Kidney epithelial cell (primary cell): ENCODE results near the gene RBCK1. TPM values are rescaled to one million over a fixed set of nuclear protein-coding genes. Genes with fewer than 3 reads are reported as not detected.

Experiments used
- DNase-seq: peaks from one replicate; pipeline ENCODE4 v3.0.0-alpha.2; 2010; ENCODE audit warnings: low read depth
- H3K27me3 ChIP-seq: 2 replicates; pipeline ENCODE4 v1.6.0; 2011; ENCODE audit warnings: low read length; ENCODE audit not compliant: control insufficient read depth, insufficient read depth
- H3K36me3 ChIP-seq: 2 replicates; pipeline ENCODE4 v1.5.1; 2011; ENCODE audit warnings: low read length; ENCODE audit not compliant: control insufficient read depth, insufficient read depth
- H3K4me3 ChIP-seq: 2 replicates; pipeline ENCODE4 v1.5.1; 2011; ENCODE audit warnings: low read depth, mild to moderate bottlenecking, control low read depth, low read length
- CTCF ChIP-seq: IDR thresholded peaks from 2 replicates; pipeline ENCODE4 v1.5.1; 2011; ENCODE audit warnings: mild to moderate bottlenecking, moderate library complexity, low read length, control low read depth, inconsistent platforms; ENCODE audit not compliant: insufficient read depth, poor library complexity, severe bottlenecking
- total RNA-seq: library from RNA; depleted of rRNA; stranded (reverse); fragments of >200 nt; gene quantifications from 2 replicates; pipeline ENCODE4 v1.2.3, GENCODE V29; 2015

Gene RBCK1
- 292 and 371 TPM in 2 replicates for total RNA-seq

- H3K36me3 ChIP-seq = no peaks in the 10 kb centered on the region
- no peak for DNase-seq
- TF ChIP-seq CTCF = no peak
Observed at GRCh38 chr20:407953-408842, at the start of gene RBCK1. Gene RBCK1 (plus strand): TSS chr20:408299. CDS start chr20:408758, 459 bp downstream.

DNA sequence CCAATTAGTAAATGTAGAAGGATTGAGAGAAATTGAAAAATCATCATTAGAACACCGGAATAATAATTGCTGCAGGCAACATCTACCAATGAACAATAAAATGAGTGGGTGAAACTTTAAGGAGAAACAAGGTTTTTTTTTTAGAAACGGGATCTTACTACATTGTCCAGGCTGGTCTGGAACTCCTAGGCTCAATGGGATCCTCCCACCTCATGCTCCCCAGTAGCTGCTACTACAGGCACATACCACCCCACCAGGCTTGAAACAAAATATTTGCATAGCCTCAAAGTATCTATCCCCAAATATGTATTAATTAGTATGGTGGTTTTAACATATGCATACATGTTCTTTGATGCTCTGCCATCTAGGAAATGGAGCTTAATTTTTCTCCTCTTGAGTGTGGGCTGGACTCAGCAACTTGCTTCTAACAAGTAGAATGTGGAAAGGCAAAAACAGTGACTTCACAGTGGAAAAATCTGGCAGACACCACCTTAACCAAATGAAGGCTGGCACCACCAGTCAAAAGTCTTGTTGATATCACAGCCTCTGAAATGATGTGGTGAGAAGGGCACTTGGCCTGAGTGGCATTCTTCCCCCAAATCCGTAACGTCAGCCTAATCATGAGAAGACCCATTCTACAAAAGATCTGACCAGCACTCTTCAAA lies 49.1 kb upstream of the RBCK1 start:
- H3K36me3 ChIP-seq = no peaks in the 10 kb centered on the region
- TF ChIP-seq CTCF = no peak
- DNase-seq = no peak
- H3K27me3 ChIP-seq = no peaks in the 10 kb centered on the region
- no peak overlapping the region for H3K4me3 ChIP-seq

More at GRCh38 chr20:407953-408842, at the start of gene RBCK1:
- Histone ChIP-seq H3K27me3 (no peaks in the 10 kb centered on the region), H3K4me3 (peak within 1 kb of the TSS; percentile 88)

- no peak for TF ChIP-seq CTCF
- H3K4me3 ChIP-seq = no peak overlapping the region
- DNase-seq = no peak
Observed at GRCh38 chr20:361561-361960, 46.5 kb upstream of the RBCK1 start.

DNA sequence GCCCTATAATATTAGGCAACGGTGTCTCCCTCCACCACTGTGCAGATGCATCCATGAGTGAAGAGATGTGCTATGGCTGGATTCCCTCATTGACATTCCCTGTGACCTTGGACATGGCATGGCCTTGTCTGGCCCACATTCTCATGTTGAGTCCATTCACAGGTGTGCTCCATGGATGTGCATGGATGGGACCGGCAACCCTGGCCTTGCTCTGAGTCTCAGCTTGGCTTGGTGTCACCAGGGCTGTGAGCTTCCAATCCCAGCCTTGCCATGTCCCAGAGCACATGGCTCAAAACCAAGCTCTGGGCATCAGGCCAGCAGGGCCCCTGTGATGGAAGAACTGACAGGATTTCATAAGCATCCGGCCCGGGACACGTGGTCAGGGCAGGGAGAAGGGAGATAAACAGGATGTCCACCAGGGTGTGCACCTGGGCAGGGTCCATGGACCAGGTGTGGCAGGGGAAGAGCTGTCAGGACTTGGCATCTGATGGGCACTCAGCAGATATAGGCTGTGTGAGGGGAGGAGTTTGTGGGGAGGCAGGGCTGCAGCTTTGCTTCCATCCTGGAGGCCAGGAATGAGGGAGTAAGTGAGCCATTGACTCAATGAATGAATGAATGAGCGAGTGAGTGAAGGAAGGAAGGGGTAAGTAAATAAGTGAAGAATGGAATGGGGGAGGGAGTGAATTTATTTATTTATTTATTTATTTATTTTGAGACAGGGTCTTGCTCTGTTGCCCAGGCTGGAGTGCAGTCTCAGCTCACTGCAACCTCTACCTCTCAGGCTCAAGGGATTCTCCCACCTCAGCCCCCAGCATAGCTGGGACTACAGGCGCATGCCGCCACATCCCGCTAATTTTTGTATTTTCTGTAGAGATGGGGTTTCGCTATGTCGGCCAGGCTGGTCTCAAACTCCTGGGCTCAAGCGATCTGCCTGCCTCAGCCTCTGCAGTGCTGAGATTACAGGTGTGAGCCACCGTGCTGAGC lies 45.5 kb upstream of the RBCK1 start:
- no peaks in the 10 kb centered on the region for H3K36me3 ChIP-seq
- H3K27me3 ChIP-seq = no peaks in the 10 kb centered on the region
- no peak overlapping the region for H3K4me3 ChIP-seq
- DNase-seq = peak; percentile 77
- peak; percentile 52 for TF ChIP-seq CTCF

More at GRCh38 chr20:361561-361960, 46.5 kb upstream of the RBCK1 start:
- Histone ChIP-seq H3K36me3 (no peaks in the 10 kb centered on the region), H3K27me3 (no peaks in the 10 kb centered on the region)

GRCh38 chr20:363319-364078 lies 44.6 kb upstream of the RBCK1 start:
- no peaks in the 10 kb centered on the region for H3K27me3 ChIP-seq
- H3K36me3 ChIP-seq = no peaks in the 10 kb centered on the region
- DNase-seq = no peak
- no peak for TF ChIP-seq CTCF
- H3K4me3 ChIP-seq = no peak overlapping the region
